ENCODE measurements around the gene VTCN1. TPM values are rescaled to one million over a fixed set of nuclear protein-coding genes. Genes with fewer than 3 reads are reported as not detected.

VTCN1 gene
- total RNA-seq, 1 experiment from 2014 or later = 0.17 TPM

DNA sequence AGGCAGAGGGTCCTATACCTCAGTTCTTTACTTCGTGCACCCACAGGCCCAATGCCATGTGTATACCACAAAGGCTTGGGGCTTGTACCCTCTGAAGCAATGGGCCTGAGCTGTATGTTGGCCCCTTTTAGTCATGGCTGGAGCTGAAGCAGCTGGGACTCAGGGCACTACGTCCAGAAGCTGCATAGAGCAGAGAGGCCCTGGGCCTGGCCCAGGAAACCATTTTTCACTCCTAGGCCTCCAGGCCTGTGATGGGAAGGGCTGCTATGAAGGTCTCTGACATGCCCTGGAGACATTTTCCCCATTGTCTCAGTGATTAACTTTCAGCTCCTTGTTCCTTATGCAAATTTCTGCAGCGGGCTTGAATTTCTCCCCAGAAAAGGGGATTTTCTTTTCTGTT is 48.1 kb upstream of the VTCN1 start:
- Histone ChIP-seq H3K4me2 (ENCODE audit: low read length) (no peak overlapping the region), H3K36me3 (ENCODE audit: control insufficient read depth in 1 of 2, insufficient read depth in 2 of 2, low read length in 2 of 2) (no peaks in the 10 kb centered on the region), H3K9ac (ENCODE audit: low read length) (no peak overlapping the region), H4K20me1 (ENCODE audit: insufficient read depth) (no peaks in the 10 kb centered on the region), H3K27ac (ENCODE audit: low read depth, low read length) (no peak overlapping the region), H3K79me2 (ENCODE audit: insufficient read depth, low read length) (no peaks in the 10 kb centered on the region), H3K4me1 (ENCODE audit: control insufficient read depth in 1 of 2, insufficient read depth in 2 of 2, low read length in 2 of 2) (no peaks in the 10 kb centered on the region), H3K9me2 (ENCODE audit: insufficient read depth) (no peaks in the 10 kb centered on the region), H2AFZ (ENCODE audit: low read depth, low read length, poor library complexity, severe bottlenecking) (no peak overlapping the region), H3K4me3 (replicated peaks in 1 of 2; ENCODE audit: low read depth in 1 of 2, low read length in 2 of 2) (no peak overlapping the region), H3K9me3 (ENCODE audit: control insufficient read depth in 1 of 2, insufficient read depth in 1 of 2, low read depth in 1 of 2, low read length in 2 of 2) (no peaks in the 10 kb centered on the region), H3K27me3 (ENCODE audit: insufficient read depth, low read length) (no peaks in the 10 kb centered on the region; the same call in 1 of the 2 replicates)
- POLR2A ChIA-PET = no interaction called here
- intact Hi-C loops (cut with micrococcal nuclease) = no loop called here
- no TSS peak for BruUV-seq (replicated peaks)
- CTCF ChIA-PET = no interaction called here
- no peak for TF ChIP-seq SP1 (IDR thresholded peaks at IDR 0.05; ENCODE audit: low read depth)
- TF ChIP-seq CEBPB (IDR thresholded peaks at IDR 0.05; ENCODE audit: low read depth) = no peak
- no peak for TF ChIP-seq YY1 (IDR thresholded peaks at IDR 0.05; ENCODE audit: extremely low read depth, insufficient replicate concordance, low read depth, low read length)
- TF ChIP-seq ZFX (IDR thresholded peaks at IDR 0.05) = no peak
- no peak for TF ChIP-seq EGR1 (IDR thresholded peaks at IDR 0.05; ENCODE audit: low read depth)
- no peak for TF ChIP-seq EZH2phosphoT487 (IDR thresholded peaks at IDR 0.05; ENCODE audit: borderline replicate concordance)
- TF ChIP-seq FOSL1 (IDR thresholded peaks at IDR 0.05; ENCODE audit: low read depth) = no peak
- TF ChIP-seq ELF1 (IDR thresholded peaks at IDR 0.05; ENCODE audit: borderline replicate concordance, low read depth) = no peak
- no peak for TF ChIP-seq JUND (IDR thresholded peaks at IDR 0.05)
- TF ChIP-seq EZH2 (IDR thresholded peaks at IDR 0.05) = no peak
- TF ChIP-seq ZNF274 (IDR thresholded peaks at IDR 0.05; ENCODE audit: low read depth, low read length) = no peak
- TF ChIP-seq, protein P1, sequence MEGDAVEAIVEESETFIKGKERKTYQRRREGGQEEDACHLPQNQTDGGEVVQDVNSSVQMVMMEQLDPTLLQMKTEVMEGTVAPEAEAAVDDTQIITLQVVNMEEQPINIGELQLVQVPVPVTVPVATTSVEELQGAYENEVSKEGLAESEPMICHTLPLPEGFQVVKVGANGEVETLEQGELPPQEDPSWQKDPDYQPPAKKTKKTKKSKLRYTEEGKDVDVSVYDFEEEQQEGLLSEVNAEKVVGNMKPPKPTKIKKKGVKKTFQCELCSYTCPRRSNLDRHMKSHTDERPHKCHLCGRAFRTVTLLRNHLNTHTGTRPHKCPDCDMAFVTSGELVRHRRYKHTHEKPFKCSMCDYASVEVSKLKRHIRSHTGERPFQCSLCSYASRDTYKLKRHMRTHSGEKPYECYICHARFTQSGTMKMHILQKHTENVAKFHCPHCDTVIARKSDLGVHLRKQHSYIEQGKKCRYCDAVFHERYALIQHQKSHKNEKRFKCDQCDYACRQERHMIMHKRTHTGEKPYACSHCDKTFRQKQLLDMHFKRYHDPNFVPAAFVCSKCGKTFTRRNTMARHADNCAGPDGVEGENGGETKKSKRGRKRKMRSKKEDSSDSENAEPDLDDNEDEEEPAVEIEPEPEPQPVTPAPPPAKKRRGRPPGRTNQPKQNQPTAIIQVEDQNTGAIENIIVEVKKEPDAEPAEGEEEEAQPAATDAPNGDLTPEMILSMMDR (IDR thresholded peaks at IDR 0.05 in 2 of 3, conservative IDR thresholded peaks at IDR 0.05 in 1 of 3; ENCODE audit: borderline replicate concordance in 1 of 3, insufficient read depth in 1 of 3, low read depth in 2 of 3, low read length in 2 of 3) = no peak
- TF ChIP-seq, protein P2, sequence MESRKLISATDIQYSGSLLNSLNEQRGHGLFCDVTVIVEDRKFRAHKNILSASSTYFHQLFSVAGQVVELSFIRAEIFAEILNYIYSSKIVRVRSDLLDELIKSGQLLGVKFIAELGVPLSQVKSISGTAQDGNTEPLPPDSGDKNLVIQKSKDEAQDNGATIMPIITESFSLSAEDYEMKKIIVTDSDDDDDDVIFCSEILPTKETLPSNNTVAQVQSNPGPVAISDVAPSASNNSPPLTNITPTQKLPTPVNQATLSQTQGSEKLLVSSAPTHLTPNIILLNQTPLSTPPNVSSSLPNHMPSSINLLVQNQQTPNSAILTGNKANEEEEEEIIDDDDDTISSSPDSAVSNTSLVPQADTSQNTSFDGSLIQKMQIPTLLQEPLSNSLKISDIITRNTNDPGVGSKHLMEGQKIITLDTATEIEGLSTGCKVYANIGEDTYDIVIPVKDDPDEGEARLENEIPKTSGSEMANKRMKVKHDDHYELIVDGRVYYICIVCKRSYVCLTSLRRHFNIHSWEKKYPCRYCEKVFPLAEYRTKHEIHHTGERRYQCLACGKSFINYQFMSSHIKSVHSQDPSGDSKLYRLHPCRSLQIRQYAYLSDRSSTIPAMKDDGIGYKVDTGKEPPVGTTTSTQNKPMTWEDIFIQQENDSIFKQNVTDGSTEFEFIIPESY (IDR thresholded peaks at IDR 0.05; ENCODE audit: extremely low read depth, insufficient replicate concordance, low read length) = no peak
- TF ChIP-seq, protein P3, sequence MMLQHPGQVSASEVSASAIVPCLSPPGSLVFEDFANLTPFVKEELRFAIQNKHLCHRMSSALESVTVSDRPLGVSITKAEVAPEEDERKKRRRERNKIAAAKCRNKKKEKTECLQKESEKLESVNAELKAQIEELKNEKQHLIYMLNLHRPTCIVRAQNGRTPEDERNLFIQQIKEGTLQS (IDR thresholded peaks at IDR 0.05) = no peak
- TF ChIP-seq, protein P4, sequence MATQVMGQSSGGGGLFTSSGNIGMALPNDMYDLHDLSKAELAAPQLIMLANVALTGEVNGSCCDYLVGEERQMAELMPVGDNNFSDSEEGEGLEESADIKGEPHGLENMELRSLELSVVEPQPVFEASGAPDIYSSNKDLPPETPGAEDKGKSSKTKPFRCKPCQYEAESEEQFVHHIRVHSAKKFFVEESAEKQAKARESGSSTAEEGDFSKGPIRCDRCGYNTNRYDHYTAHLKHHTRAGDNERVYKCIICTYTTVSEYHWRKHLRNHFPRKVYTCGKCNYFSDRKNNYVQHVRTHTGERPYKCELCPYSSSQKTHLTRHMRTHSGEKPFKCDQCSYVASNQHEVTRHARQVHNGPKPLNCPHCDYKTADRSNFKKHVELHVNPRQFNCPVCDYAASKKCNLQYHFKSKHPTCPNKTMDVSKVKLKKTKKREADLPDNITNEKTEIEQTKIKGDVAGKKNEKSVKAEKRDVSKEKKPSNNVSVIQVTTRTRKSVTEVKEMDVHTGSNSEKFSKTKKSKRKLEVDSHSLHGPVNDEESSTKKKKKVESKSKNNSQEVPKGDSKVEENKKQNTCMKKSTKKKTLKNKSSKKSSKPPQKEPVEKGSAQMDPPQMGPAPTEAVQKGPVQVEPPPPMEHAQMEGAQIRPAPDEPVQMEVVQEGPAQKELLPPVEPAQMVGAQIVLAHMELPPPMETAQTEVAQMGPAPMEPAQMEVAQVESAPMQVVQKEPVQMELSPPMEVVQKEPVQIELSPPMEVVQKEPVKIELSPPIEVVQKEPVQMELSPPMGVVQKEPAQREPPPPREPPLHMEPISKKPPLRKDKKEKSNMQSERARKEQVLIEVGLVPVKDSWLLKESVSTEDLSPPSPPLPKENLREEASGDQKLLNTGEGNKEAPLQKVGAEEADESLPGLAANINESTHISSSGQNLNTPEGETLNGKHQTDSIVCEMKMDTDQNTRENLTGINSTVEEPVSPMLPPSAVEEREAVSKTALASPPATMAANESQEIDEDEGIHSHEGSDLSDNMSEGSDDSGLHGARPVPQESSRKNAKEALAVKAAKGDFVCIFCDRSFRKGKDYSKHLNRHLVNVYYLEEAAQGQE (IDR thresholded peaks at IDR 0.05; ENCODE audit: low read depth) = no peak
- TF ChIP-seq, protein P5, sequence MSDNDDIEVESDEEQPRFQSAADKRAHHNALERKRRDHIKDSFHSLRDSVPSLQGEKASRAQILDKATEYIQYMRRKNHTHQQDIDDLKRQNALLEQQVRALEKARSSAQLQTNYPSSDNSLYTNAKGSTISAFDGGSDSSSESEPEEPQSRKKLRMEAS (IDR thresholded peaks at IDR 0.05) = no peak
- TF ChIP-seq POLR2AphosphoS5 (IDR thresholded peaks at IDR 0.05; ENCODE audit: low read depth, low read length) = no peak
- no peak for TF ChIP-seq CBX3 (IDR thresholded peaks at IDR 0.05; ENCODE audit: low read depth)
- TF ChIP-seq POLR2A (IDR thresholded peaks at IDR 0.05; ENCODE audit: borderline replicate concordance, extremely low read depth, insufficient read depth, insufficient read length) = no peak
- RAD21 ChIA-PET (ENCODE audit: low non-redundant PET in 1 of 2, low total read pairs in 2 of 2, uncharacterized antibody in 2 of 2, unreplicated experiment in 2 of 2) = no interaction called here
- ATAC-seq (no peak), DNase-seq (ENCODE audit: low read depth, low spot score) (no peak)
